Measurements from ENCODE around the gene STXBP5. TPM values are rescaled to one million over a fixed set of nuclear protein-coding genes. Genes with fewer than 3 reads are reported as not detected.

STXBP5 gene
- total and polyA plus RNA-seq, 2 experiments from 2014 or later: 11.1 to 30.3 TPM

DNA sequence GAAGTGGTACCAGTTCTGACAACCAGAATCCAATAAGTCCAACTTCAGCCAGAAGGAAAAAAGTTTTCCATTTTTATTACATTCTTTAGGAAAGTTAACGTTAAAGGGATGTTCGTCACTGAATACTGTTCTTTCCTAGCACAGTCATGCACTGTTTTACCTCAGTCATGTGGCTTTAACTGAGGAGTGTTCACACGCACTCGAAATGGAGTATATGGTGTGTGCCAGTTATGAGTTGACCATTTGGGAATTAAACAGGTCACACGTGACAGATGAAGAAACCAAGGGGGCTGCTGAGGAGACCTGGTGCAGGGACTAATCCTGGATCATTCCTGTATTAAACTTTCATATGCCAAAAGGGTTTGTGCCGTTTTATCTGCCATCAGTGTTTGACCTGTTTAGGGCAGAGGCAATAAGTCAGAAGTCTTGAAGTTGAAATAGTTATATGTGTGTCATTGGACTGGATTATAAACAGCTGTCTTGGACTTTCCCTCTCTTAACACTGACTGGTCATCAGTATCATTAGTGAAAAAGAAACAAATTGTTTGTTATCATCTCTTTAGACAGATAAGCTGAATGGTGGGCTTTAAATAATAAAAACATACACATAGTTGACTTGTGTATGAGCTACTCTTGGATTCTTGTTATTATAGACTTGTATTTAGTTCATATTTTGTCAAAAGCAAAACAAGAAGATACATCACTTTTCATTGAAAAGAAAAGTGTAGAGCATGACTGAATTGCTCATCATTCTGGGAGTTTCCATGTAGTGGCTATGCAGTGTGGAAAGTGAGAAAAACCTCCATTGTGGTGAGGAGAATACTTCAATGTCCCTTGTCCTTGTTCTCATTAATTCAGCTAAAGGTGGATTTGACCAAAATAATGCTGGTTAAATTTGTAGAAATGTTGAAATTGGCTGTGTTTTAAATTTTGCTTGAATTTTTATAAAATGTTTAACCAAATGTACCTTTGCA is 180.8 kb downstream of the STXBP5 start:
- no peaks in the 10 kb centered on the region for H3K9me2 ChIP-seq (replicated peaks; ENCODE audit: insufficient read depth)
- no peak for DNase-seq (ENCODE audit: low spot score)
- H3K4me3 ChIP-seq: no peak overlapping the region
- H3K4me1 ChIP-seq (ENCODE audit: insufficient read depth): no peaks in the 10 kb centered on the region
- 84% methylated on average over 6 of the region's 6 CpGs for WGBS (ENCODE audit: low lambda C conversion rate, missing lambda C conversion rate)
- no peaks in the 10 kb centered on the region for H3K79me2 ChIP-seq
- H3K9me3 ChIP-seq (ENCODE audit: low read depth): no peaks in the 10 kb centered on the region
- no peak overlapping the region for H3K4me2 ChIP-seq
- H2AFZ ChIP-seq: no peak overlapping the region
- no peak for TF ChIP-seq EZH2phosphoT487 (IDR thresholded peaks at IDR 0.05; ENCODE audit: low read depth, severe bottlenecking, unreplicated experiment)
- no peak for TF ChIP-seq EZH2 (IDR thresholded peaks at IDR 0.05; ENCODE audit: borderline replicate concordance)
- TF ChIP-seq, protein P1, sequence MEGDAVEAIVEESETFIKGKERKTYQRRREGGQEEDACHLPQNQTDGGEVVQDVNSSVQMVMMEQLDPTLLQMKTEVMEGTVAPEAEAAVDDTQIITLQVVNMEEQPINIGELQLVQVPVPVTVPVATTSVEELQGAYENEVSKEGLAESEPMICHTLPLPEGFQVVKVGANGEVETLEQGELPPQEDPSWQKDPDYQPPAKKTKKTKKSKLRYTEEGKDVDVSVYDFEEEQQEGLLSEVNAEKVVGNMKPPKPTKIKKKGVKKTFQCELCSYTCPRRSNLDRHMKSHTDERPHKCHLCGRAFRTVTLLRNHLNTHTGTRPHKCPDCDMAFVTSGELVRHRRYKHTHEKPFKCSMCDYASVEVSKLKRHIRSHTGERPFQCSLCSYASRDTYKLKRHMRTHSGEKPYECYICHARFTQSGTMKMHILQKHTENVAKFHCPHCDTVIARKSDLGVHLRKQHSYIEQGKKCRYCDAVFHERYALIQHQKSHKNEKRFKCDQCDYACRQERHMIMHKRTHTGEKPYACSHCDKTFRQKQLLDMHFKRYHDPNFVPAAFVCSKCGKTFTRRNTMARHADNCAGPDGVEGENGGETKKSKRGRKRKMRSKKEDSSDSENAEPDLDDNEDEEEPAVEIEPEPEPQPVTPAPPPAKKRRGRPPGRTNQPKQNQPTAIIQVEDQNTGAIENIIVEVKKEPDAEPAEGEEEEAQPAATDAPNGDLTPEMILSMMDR (IDR thresholded peaks at IDR 0.05; ENCODE audit: poor library complexity): no peak
- no peaks in the 10 kb centered on the region for H3K27me3 ChIP-seq
- H3K36me3 ChIP-seq (replicated peaks; ENCODE audit: insufficient read depth, low read depth): no peaks in the 10 kb centered on the region
- H3K27ac ChIP-seq: no peak overlapping the region
- H4K20me1 ChIP-seq (ENCODE audit: insufficient read depth, poor library complexity, severe bottlenecking): no peaks in the 10 kb centered on the region

DNA sequence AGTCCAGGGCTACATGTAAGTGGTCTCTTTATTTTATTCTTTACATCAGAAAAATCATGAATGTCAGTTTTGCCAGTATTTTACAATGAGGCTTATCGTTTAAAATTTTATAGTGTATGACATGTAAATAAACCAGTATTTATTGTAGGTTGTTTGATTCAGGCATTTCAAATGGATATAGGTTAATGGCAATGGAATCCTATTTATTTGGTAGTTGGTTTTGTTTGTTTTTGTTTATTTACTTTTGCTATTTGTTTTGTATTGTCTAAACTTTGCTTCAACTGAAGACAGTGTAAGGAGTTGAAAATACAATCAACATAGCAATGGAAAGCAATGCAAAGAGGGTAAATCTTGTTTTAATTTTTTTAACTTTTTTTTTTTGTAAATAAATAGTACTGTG is 185.2 kb downstream of the STXBP5 start:
- Histone ChIP-seq H3K4me2 (no peak overlapping the region), H3K4me1 (ENCODE audit: insufficient read depth) (no peaks in the 10 kb centered on the region), H3K79me2 (no peaks in the 10 kb centered on the region), H2AFZ (no peak overlapping the region), H3K9me2 (replicated peaks; ENCODE audit: insufficient read depth) (no peaks in the 10 kb centered on the region), H3K4me3 (no peak overlapping the region), H4K20me1 (ENCODE audit: insufficient read depth, poor library complexity, severe bottlenecking) (no peaks in the 10 kb centered on the region), H3K27ac (no peak overlapping the region), H3K36me3 (replicated peaks; ENCODE audit: insufficient read depth, low read depth) (no peaks in the 10 kb centered on the region), H3K9me3 (ENCODE audit: low read depth) (no peaks in the 10 kb centered on the region), H3K27me3 (no peaks in the 10 kb centered on the region)
- no peak for DNase-seq (ENCODE audit: low spot score)
- 68% methylated on average over 1 of the region's 1 CpG for WGBS (ENCODE audit: low lambda C conversion rate, missing lambda C conversion rate)
- TF ChIP-seq EZH2 (IDR thresholded peaks at IDR 0.05; ENCODE audit: borderline replicate concordance) (no peak), EZH2phosphoT487 (IDR thresholded peaks at IDR 0.05; ENCODE audit: low read depth, severe bottlenecking, unreplicated experiment) (no peak)
- TF ChIP-seq, protein P1 (IDR thresholded peaks at IDR 0.05; ENCODE audit: poor library complexity): no peak

DNA sequence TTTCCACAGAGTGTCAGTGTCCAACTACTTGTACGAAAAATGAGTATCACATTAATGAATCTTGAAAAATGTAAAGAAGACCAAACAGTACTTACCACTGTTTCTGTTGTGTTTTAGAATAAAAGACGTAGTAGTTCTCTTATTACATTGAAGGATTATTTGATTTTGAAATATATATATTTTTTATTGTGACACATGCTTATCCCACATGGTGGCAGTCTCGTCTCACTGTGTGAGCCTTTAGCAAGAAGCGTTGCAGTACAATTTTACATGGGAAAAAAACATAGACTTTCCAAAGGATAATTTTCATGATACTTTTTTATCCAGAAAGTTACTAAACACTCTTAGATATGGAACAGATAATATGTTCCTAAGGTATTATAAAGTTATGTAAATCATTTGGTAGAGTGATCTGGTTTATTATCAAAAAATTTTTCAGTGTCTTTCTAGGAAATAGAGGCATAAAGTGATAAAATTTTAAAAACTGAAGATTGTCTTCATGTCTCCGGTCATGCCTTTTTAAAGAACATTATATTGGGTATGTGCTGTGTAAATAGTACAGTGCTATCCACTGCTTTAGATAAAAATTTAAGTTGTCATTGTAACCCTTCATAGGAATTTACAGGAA is 186.8 kb downstream of the STXBP5 start:
- peak; percentile 43 for DNase-seq (ENCODE audit: low spot score)
- H3K4me3 ChIP-seq: no peak overlapping the region
- WGBS (ENCODE audit: low lambda C conversion rate, missing lambda C conversion rate): 62% methylated on average over 5 of the region's 5 CpGs
- no peaks in the 10 kb centered on the region for H3K27me3 ChIP-seq
- H3K27ac ChIP-seq: no peak overlapping the region
- H3K9me3 ChIP-seq (ENCODE audit: low read depth): no peaks in the 10 kb centered on the region
- TF ChIP-seq EZH2 (IDR thresholded peaks at IDR 0.05; ENCODE audit: borderline replicate concordance): no peak
- TF ChIP-seq EZH2phosphoT487 (IDR thresholded peaks at IDR 0.05; ENCODE audit: low read depth, severe bottlenecking, unreplicated experiment): no peak
- TF ChIP-seq, protein P1 (IDR thresholded peaks at IDR 0.05; ENCODE audit: poor library complexity): peak; percentile 64
- no peak overlapping the region for H3K4me2 ChIP-seq
- no peaks in the 10 kb centered on the region for H3K4me1 ChIP-seq (ENCODE audit: insufficient read depth)
- H4K20me1 ChIP-seq (ENCODE audit: insufficient read depth, poor library complexity, severe bottlenecking): no peaks in the 10 kb centered on the region
- H2AFZ ChIP-seq: no peak overlapping the region
- no peaks in the 10 kb centered on the region for H3K79me2 ChIP-seq
- H3K9me2 ChIP-seq (replicated peaks; ENCODE audit: insufficient read depth): no peaks in the 10 kb centered on the region
- H3K36me3 ChIP-seq (replicated peaks; ENCODE audit: insufficient read depth, low read depth): no peaks in the 10 kb centered on the region

All from hepatocyte (in vitro differentiated cells).